Keratinocyte (primary cell): ENCODE data around the gene GRK6. TPM values are rescaled to one million over a fixed set of nuclear protein-coding genes. Genes with fewer than 3 reads are reported as not detected.

ENCODE experiments used
- DNase-seq: peaks from one replicate; pipeline ENCODE4 v3.0.0-alpha.2; 2011; ENCODE audit warnings: low read depth, missing footprints, low spot score
- FAIRE-seq: peaks from 2 replicates; lab custom pipeline; 2011; peaks lifted over from hg19 to GRCh38; lab: Jason Lieb, UNC
- H2AFZ ChIP-seq: 2 replicates; pipeline ENCODE4 v1.6.0; 2012; ENCODE audit warnings: low read length, control low read depth, inconsistent platforms; ENCODE audit not compliant: control insufficient read depth
- H3K27ac ChIP-seq: 2 replicates; pipeline ENCODE4 v1.5.1; 2011; ENCODE audit warnings: low read length; ENCODE audit not compliant: control insufficient read depth, insufficient read depth
- H3K27me3 ChIP-seq: 3 replicates; pipeline ENCODE4 v1.6.0; 2011; ENCODE audit warnings: low read length; ENCODE audit not compliant: control insufficient read depth, insufficient read depth; ENCODE audit errors: extremely low read depth
- H3K36me3 ChIP-seq, 2 experiments: 2 replicates in 1 of 2; 3 replicates in 1 of 2; pipeline ENCODE4 v1.5.1; 2011; ENCODE audit warnings: low read length in 2 of 2, mild to moderate bottlenecking in 1 of 2; ENCODE audit not compliant: control insufficient read depth in 2 of 2, insufficient read depth in 2 of 2; ENCODE audit errors: extremely low read depth in 1 of 2
- H3K4me1 ChIP-seq: 3 replicates; pipeline ENCODE4 v1.5.1; 2011; ENCODE audit warnings: low read length; ENCODE audit not compliant: control insufficient read depth, insufficient read depth; ENCODE audit errors: extremely low read depth
- H3K4me2 ChIP-seq: 3 replicates; pipeline ENCODE4 v1.6.0; 2011; ENCODE audit warnings: low read depth, low read length; ENCODE audit not compliant: control insufficient read depth, insufficient read depth; ENCODE audit errors: extremely low read depth
- H3K4me3 ChIP-seq, 3 experiments: fragments of 200-600 bp in 1 of 3; sonication (generic) in 1 of 3; 2 replicates in 2 of 3; 3 replicates in 1 of 3; pipeline ENCODE4 v1.5.1; 2011 to 2016; ENCODE audit warnings: low read length in 3 of 3, mild to moderate bottlenecking in 3 of 3, control low read depth in 2 of 3, inconsistent platforms in 1 of 3, low read depth in 1 of 3, mixed read lengths in 1 of 3, mixed run types in 1 of 3, moderate library complexity in 1 of 3; ENCODE audit not compliant: control insufficient read depth in 2 of 3, insufficient read depth in 2 of 3; ENCODE audit errors: extremely low read depth in 1 of 3
- H3K79me2 ChIP-seq: 2 replicates; pipeline ENCODE4 v1.6.0; 2012; ENCODE audit warnings: low read length; ENCODE audit not compliant: control insufficient read depth, insufficient read depth
- H3K9ac ChIP-seq: 3 replicates; pipeline ENCODE4 v1.6.0; 2011; ENCODE audit warnings: low read length; ENCODE audit not compliant: control insufficient read depth, insufficient read depth; ENCODE audit errors: extremely low read depth
- H3K9me1 ChIP-seq: 3 replicates; pipeline ENCODE4 v1.6.0; 2011; ENCODE audit warnings: low read length; ENCODE audit not compliant: control insufficient read depth, insufficient read depth; ENCODE audit errors: extremely low read depth
- H3K9me3 ChIP-seq: 2 replicates; pipeline ENCODE4 v1.5.1; 2012; ENCODE audit warnings: low read depth, low read length; ENCODE audit not compliant: control insufficient read depth
- H4K20me1 ChIP-seq: 3 replicates; pipeline ENCODE4 v1.6.0; 2011; ENCODE audit warnings: low read length; ENCODE audit not compliant: control insufficient read depth, insufficient read depth; ENCODE audit errors: extremely low read depth
- EZH2 ChIP-seq: IDR thresholded peaks from one replicate; pipeline ENCODE4 v1.6.1; 2012; ENCODE audit warnings: inconsistent platforms, mild to moderate bottlenecking, low read length, moderate library complexity
- dilution Hi-C: fragments of 300-500 bp; cut with MboI; formaldehyde crosslinking; loops from one replicate; pipeline ENCODE4 v1.7.0; 2020; ENCODE audit warnings: low sequenced_read_pairs; ENCODE audit not compliant: extremely low pct_ligation_motif_present
- polyA plus RNA-seq, 5 experiments: library from polyadenylated mRNA; depleted of rRNA in 3 of 5; stranded (reverse) in 3 of 5; stranded (forward) in 1 of 5; unstranded in 1 of 5; fragments of >200 nt; gene quantifications; 1 replicate in 1 of 5; 2 replicates in 3 of 5; 3 replicates in 1 of 5; pipeline versions ENCODE4 v1.2.1 to v1.2.3, GENCODE V29; 2011 to 2012; ENCODE audit warnings: missing spikeins in 2 of 5, low read depth in 1 of 5, low replicate concordance in 1 of 5
- TF ChIP-seq, protein P1 (sequence below), 3 experiments: IDR thresholded peaks in 1 of 3; conservative IDR thresholded peaks in 1 of 3; optimal IDR thresholded peaks in 1 of 3; 2 replicates in 2 of 3; 3 replicates in 1 of 3; pipeline versions ENCODE3 to v1.5.1; 2011; ENCODE audit warnings: low read length in 3 of 3, mild to moderate bottlenecking in 3 of 3, moderate library complexity in 2 of 3, control low read depth in 1 of 3, inconsistent platforms in 1 of 3; ENCODE audit not compliant: insufficient read depth in 2 of 3; ENCODE audit errors: extremely low read depth in 1 of 3

The GRK6 gene
- polyA plus RNA-seq, 1 donor (not counting 4 experiments of a cell fraction or from before 2014, with no cell fraction given): 29.9 TPM

DNA sequence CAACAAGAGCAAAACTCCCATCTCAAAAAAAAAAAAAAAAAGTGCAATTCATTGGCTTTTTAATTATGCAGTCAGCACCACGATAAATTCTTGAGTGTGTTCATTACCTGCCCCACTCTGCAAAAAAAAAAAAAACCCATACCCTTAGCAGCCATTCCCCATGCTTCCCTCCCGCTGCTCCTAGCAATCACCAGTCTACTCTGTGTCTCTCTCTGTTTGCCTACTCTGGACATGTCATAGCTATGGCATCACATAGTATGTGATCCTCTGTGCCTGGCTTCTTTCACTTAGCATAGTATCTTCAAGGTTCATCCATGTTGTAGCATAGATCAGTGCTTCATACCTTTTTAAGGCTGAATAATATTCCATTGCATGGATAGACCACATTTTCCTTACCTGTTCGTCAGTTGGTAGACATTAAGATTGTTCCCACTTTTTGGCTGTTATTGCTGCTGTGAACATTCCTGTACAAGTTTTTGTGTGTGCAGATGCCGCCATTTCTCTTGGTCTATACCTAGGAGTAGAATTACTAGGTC is 13.1 kb downstream of the GRK6 start:
- H3K4me2 ChIP-seq: no peak overlapping the region
- no peak overlapping the region for H3K4me3 ChIP-seq
- dilution Hi-C loops: no loop called here
- FAIRE-seq (no peak), DNase-seq (no peak)
- H3K36me3 ChIP-seq: peaks cover 7 to 26% of the 10 kb centered on the region in 2 experiments
- H3K9me1 ChIP-seq: no peaks in the 10 kb centered on the region
- TF ChIP-seq EZH2: no peak
- TF ChIP-seq, protein P1, sequence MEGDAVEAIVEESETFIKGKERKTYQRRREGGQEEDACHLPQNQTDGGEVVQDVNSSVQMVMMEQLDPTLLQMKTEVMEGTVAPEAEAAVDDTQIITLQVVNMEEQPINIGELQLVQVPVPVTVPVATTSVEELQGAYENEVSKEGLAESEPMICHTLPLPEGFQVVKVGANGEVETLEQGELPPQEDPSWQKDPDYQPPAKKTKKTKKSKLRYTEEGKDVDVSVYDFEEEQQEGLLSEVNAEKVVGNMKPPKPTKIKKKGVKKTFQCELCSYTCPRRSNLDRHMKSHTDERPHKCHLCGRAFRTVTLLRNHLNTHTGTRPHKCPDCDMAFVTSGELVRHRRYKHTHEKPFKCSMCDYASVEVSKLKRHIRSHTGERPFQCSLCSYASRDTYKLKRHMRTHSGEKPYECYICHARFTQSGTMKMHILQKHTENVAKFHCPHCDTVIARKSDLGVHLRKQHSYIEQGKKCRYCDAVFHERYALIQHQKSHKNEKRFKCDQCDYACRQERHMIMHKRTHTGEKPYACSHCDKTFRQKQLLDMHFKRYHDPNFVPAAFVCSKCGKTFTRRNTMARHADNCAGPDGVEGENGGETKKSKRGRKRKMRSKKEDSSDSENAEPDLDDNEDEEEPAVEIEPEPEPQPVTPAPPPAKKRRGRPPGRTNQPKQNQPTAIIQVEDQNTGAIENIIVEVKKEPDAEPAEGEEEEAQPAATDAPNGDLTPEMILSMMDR (optimal IDR thresholded peaks at IDR 0.05 in 1 of 3, IDR thresholded peaks at IDR 0.05 in 1 of 3, conservative IDR thresholded peaks at IDR 0.05 in 1 of 3; ENCODE audit: extremely low read depth in 1 of 3, insufficient read depth in 2 of 3, low read length in 3 of 3): no peak
- no peaks in the 10 kb centered on the region for H3K79me2 ChIP-seq
- H3K27me3 ChIP-seq: no peaks in the 10 kb centered on the region
- peaks cover 30% of the 10 kb centered on the region for H3K4me1 ChIP-seq
- no peak overlapping the region for H2AFZ ChIP-seq
- H3K9ac ChIP-seq: no peak overlapping the region
- no peak overlapping the region for H3K27ac ChIP-seq
- no peaks in the 10 kb centered on the region for H4K20me1 ChIP-seq
- no peaks in the 10 kb centered on the region for H3K9me3 ChIP-seq

DNA sequence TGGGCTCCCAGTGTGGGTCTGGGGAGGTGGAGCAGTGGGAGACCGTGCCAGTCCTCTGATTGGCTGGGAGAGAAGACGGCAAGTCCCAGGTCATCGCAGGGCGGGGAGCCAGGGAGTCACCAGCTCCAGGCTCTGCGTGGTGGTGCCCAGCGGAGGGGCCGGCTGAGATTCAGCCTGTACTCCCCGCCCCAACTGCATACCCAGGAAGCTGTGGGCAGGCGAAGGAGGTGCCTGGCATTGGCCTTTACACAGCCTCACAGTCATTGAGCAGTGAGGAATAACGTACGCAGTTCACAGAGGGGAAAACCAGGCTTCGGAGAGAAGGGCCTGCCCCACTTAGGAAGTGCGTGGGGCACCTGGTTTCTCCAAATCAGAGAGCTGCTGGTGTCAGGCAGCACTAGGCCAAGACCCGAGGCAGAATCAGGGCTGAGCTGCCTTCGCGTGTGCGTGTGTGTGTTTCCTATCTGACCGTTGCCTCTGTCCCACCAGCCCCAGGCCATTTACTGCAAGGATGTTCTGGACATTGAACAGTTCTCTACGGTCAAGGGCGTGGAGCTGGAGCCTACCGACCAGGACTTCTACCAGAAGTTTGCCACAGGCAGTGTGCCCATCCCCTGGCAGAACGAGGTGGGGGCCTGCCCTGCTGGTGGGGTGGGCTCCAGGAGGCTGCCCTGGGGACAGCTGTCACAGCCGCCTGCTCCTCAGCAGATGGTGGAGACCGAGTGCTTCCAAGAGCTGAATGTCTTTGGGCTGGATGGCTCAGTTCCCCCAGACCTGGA is 13.9 kb downstream of the GRK6 start:
- H4K20me1 ChIP-seq: no peaks in the 10 kb centered on the region
- H2AFZ ChIP-seq: no peak overlapping the region
- no peaks in the 10 kb centered on the region for H3K27me3 ChIP-seq
- no peak overlapping the region for H3K4me2 ChIP-seq
- no peak overlapping the region for H3K4me3 ChIP-seq
- dilution Hi-C loops: no loop called here
- H3K9ac ChIP-seq: no peak overlapping the region
- no peaks in the 10 kb centered on the region for H3K9me3 ChIP-seq
- no peak overlapping the region for H3K27ac ChIP-seq
- DNase-seq (no peak), FAIRE-seq (no peak)
- H3K9me1 ChIP-seq: no peaks in the 10 kb centered on the region
- no peaks in the 10 kb centered on the region for H3K79me2 ChIP-seq
- H3K4me1 ChIP-seq: peaks cover 35% of the 10 kb centered on the region
- TF ChIP-seq, protein P1 (optimal IDR thresholded peaks at IDR 0.05 in 1 of 3, IDR thresholded peaks at IDR 0.05 in 1 of 3, conservative IDR thresholded peaks at IDR 0.05 in 1 of 3; ENCODE audit: extremely low read depth in 1 of 3, insufficient read depth in 2 of 3, low read length in 3 of 3): no peak
- TF ChIP-seq EZH2: no peak
- peaks cover 5 to 18% of the 10 kb centered on the region in 2 experiments for H3K36me3 ChIP-seq
